Measurements from ENCODE around the gene ZNF3. TPM values are rescaled to one million over a fixed set of nuclear protein-coding genes. Genes with fewer than 3 reads are reported as not detected.

ZNF3 gene
- 24.7 and 28.8 TPM in 2 replicates for total RNA-seq

GRCh38 chr7:100081535-100082102 lies at the start of gene ZNF3:
Gene ZNF3 (minus strand): TSS chr7:100081723. CDS start chr7:100077357, 4,366 bp downstream.

GRCh38 chr7:100126931-100127865 lies 45.7 kb upstream of the ZNF3 start, which contains the start of gene MBLAC1:
Gene MBLAC1 (plus strand): TSS chr7:100126967. CDS start chr7:100127396, 429 bp downstream.

GRCh38 chr7:100119072-100119969 lies 37.8 kb upstream of the ZNF3 start, which contains the start of the genes CNPY4 and TAF6:
Gene CNPY4 (plus strand): TSS chr7:100119634. CDS start chr7:100119745, 111 bp downstream.
Gene TAF6 (minus strand): TSS chr7:100119358. CDS start chr7:100114209, 5,149 bp downstream.

GRCh38 chr7:100101016-100101862 lies 19.7 kb upstream of the ZNF3 start, which contains the start of the genes AP4M1 and MCM7:
Gene AP4M1 (plus strand): TSS chr7:100101643. CDS start chr7:100101715, 72 bp downstream.
Gene MCM7 (minus strand): TSS chr7:100101397. CDS start chr7:100101294, 103 bp downstream.

GRCh38 chr7:100088621-100089457 lies 7.3 kb upstream of the ZNF3 start, which contains the start of gene COPS6:
Gene COPS6 (plus strand): TSS chr7:100088969. CDS start chr7:100088991, 22 bp downstream.

DNA sequence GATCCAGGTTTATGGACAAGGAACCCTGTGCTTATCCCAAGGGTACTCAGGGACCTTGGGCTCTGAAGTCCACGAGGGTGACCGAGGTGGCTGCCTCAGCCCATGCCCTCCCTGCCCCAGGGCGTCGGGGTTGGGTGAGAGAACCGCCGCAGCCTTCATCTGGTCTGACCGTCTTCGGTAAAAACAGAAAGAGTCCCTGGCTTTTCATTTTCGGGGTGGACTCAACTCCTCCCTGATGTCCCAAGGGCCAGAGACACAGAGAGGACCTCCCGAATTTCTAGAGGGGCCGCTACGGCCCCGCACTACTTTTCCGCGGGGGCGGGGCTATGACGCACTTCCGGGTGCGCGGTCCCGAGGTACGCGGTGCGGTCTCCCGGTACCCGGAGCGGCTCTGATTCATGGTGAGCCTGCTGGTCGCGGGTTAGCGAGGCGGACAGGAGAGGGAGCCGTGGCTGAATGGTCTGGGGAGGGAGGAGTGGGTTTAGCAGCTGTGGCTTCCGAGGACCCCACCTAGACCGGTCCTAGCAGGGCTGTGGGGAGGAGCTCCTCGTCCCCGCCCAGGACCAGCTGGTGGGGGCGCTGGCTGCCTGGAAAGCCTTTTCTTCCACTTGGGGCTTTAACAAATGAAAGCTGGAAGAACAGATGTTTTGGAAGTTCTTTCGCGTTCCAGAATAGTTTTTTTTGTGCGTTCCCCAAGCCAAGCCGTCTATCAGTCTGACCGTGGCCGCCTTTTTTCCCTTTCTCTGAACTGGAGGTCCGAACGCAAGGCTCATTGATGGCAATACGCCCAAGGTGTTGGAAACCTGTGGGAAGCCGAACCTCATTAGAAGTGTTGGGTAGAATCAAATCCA lies 31.9 kb downstream of the ZNF3 start, which contains the start of gene ZSCAN21:
TSS of gene ZSCAN21 (plus strand) at position 334 of the 851 bp plus-strand sequence. CDS start 7,233 bp downstream, outside the sequence.

Other genes starting within 250 kb of the ZNF3 start
- 0.18 and 0.43 TPM in 2 replicates for gene OR2AE1, start 204.7 kb downstream of the ZNF3 start, total RNA-seq
- 24.5 and 34.3 TPM in 2 replicates for gene TRIM4, start 162.2 kb downstream of the ZNF3 start, total RNA-seq
- under 0.01 and 0.09 TPM in 2 replicates for gene GJC3, start 152.1 kb downstream of the ZNF3 start, total RNA-seq
- gene AZGP1, start 105.7 kb downstream of the ZNF3 start, total RNA-seq = 0.09 TPM in 1 of 2 replicates, not detected in the other
- 32.1 and 42.8 TPM in 2 replicates for gene ZKSCAN1, start 66.1 kb downstream of the ZNF3 start, total RNA-seq
- 6.5 and 12.2 TPM in 2 replicates for gene ZSCAN21, start 31.9 kb downstream of the ZNF3 start, total RNA-seq
- gene COPS6, start 7.2 kb upstream of the ZNF3 start, total RNA-seq = 133 and 170 TPM in 2 replicates
- 18.2 and 18.8 TPM in 2 replicates for gene MCM7, start 19.7 kb upstream of the ZNF3 start, total RNA-seq
- 22.0 and 29.0 TPM in 2 replicates for gene AP4M1, start 19.9 kb upstream of the ZNF3 start, total RNA-seq
- 21.8 and 27.4 TPM in 2 replicates for gene TAF6, start 37.6 kb upstream of the ZNF3 start, total RNA-seq
- 35.8 and 61.8 TPM in 2 replicates for gene CNPY4, start 37.9 kb upstream of the ZNF3 start, total RNA-seq
- gene MBLAC1, start 45.2 kb upstream of the ZNF3 start, total RNA-seq = 2.4 and 2.5 TPM in 2 replicates
- gene LAMTOR4, start 67.2 kb upstream of the ZNF3 start, total RNA-seq = 90.4 and 133 TPM in 2 replicates
- 5.8 and 10.4 TPM in 2 replicates for gene TRAPPC14, start 77.0 kb upstream of the ZNF3 start, total RNA-seq
- gene GAL3ST4, start 86.9 kb upstream of the ZNF3 start, total RNA-seq = 1.8 and 2.4 TPM in 2 replicates
- gene GPC2, start 95.7 kb upstream of the ZNF3 start, total RNA-seq = 0.85 and 1.1 TPM in 2 replicates
- gene STAG3, start 96.2 kb upstream of the ZNF3 start, total RNA-seq = 0.28 TPM in 2 replicates
- not detected in 2 replicates for gene PVRIG, start 138.2 kb upstream of the ZNF3 start, total RNA-seq
- gene SPDYE3, start 226.0 kb upstream of the ZNF3 start, total RNA-seq = not detected in 2 replicates

Measured in smooth muscle cell of bladder (primary cell).